SK-N-SH (cell line): ENCODE measurements around the gene G3BP2. TPM values are rescaled to one million over a fixed set of nuclear protein-coding genes. Genes with fewer than 3 reads are reported as not detected.

ENCODE experiments used
- CTCF ChIA-PET: fragments of 300-600, 350-600 bp; formaldehyde crosslinking; extraction: SDS; loops from one replicate; lab custom pipeline; 2021; lab: Yijun Ruan, JAX
- POLR2A ChIA-PET: fragments of 350-600 bp; sonication (Branson Sonifier 250); formaldehyde crosslinking; extraction: SDS; loops from one replicate; lab custom pipeline; 2020; ENCODE audit warnings: antibody characterized with exemption, inconsistent platforms; lab: Yijun Ruan, JAX
- DNase-seq: peaks from one replicate; pipeline ENCODE4 v3.0.0; 2012
- H2AFZ ChIP-seq: fragments of 200-600 bp; sonication (generic); 2 replicates; pipeline ENCODE4 v1.8.1; 2016; ENCODE audit warnings: antibody characterized with exemption, mild to moderate bottlenecking, low read depth
- H3F3A ChIP-seq: fragments of 200-600 bp; sonication (generic); replicated peaks from 2 replicates; pipeline ENCODE3; 2016; ENCODE audit warnings: antibody characterized with exemption, mild to moderate bottlenecking; ENCODE audit not compliant: insufficient read depth
- H3K27ac ChIP-seq, 2 experiments: fragments of 200-500 bp in 1 of 2; fragments of 200-600 bp in 1 of 2; sonication (Bioruptor generic) in 1 of 2; sonication (generic), shearing (Covaris generic) in 1 of 2; 2 replicates each; pipeline versions ENCODE4 v1.5.1 to v1.6.1; 2014 to 2016; ENCODE audit warnings: low read depth in 2 of 2, inconsistent platforms in 1 of 2, low read length in 1 of 2, mild to moderate bottlenecking in 1 of 2, mixed read lengths in 1 of 2
- H3K27me3 ChIP-seq: fragments of 200-600 bp; sonication (generic), shearing (Covaris generic); 2 replicates; pipeline ENCODE4 v1.6.1; 2016; ENCODE audit warnings: mixed run types; ENCODE audit not compliant: insufficient read depth
- H3K36me3 ChIP-seq, 2 experiments: fragments of 200-500 bp in 1 of 2; fragments of 200-600 bp in 1 of 2; sonication (Bioruptor generic) in 1 of 2; sonication (generic) in 1 of 2; replicated peaks in 1 of 2; 2 replicates each; pipeline versions ENCODE3 to v1.5.1; 2014 to 2016; ENCODE audit warnings: low read length in 1 of 2, mild to moderate bottlenecking in 1 of 2; ENCODE audit not compliant: insufficient read depth in 2 of 2, control insufficient read depth in 1 of 2
- H3K4me1 ChIP-seq, 2 experiments: fragments of 200-500 bp in 1 of 2; fragments of 200-600 bp in 1 of 2; sonication (Bioruptor generic) in 1 of 2; sonication (generic), shearing (Covaris generic) in 1 of 2; 2 replicates each; pipeline versions ENCODE4 v1.5.1 to v1.6.1; 2014 to 2016; ENCODE audit warnings: low read depth in 1 of 2, low read length in 1 of 2, mixed run types in 1 of 2; ENCODE audit not compliant: insufficient read depth in 2 of 2, control insufficient read depth in 1 of 2
- H3K4me2 ChIP-seq: fragments of 200-600 bp; sonication (generic), shearing (Covaris generic); 2 replicates; pipeline ENCODE4 v1.6.1; 2017; ENCODE audit warnings: mixed run types
- H3K4me3 ChIP-seq, 2 experiments: fragments of 200-500 bp in 1 of 2; fragments of 200-600 bp in 1 of 2; sonication (Bioruptor generic) in 1 of 2; sonication (generic), shearing (Covaris generic) in 1 of 2; 2 replicates each; pipeline versions ENCODE4 v1.5.1 to v1.8.1; 2014 to 2016; ENCODE audit warnings: low read depth in 2 of 2, inconsistent platforms in 1 of 2, low read length in 1 of 2, mild to moderate bottlenecking in 1 of 2, mixed read lengths in 1 of 2, moderate library complexity in 1 of 2
- H3K79me2 ChIP-seq: fragments of 200-600 bp; sonication (generic); 2 replicates; pipeline ENCODE4 v1.8.1; 2017; ENCODE audit warnings: mild to moderate bottlenecking; ENCODE audit not compliant: insufficient read depth
- H3K9ac ChIP-seq: fragments of 200-600 bp; sonication (generic); 2 replicates; pipeline ENCODE4 v1.6.1; 2017; ENCODE audit warnings: mixed run types
- H3K9me2 ChIP-seq: fragments of 200-600 bp; sonication (generic); 2 replicates; pipeline ENCODE4 v1.6.1; 2017; ENCODE audit warnings: mixed run types
- H3K9me3 ChIP-seq: fragments of 200-600 bp; sonication (generic); 2 replicates; pipeline ENCODE4 v1.6.1; 2017; ENCODE audit warnings: mixed run types, mild to moderate bottlenecking, moderate library complexity
- H4K20me1 ChIP-seq: fragments of 200-600 bp; sonication (generic); 2 replicates; pipeline ENCODE4 v1.6.1; 2017; ENCODE audit warnings: mild to moderate bottlenecking, mixed run types; ENCODE audit not compliant: insufficient read depth
- EZH2phosphoT487 ChIP-seq: fragments of 200-600 bp; sonication (generic); IDR thresholded peaks from 2 replicates; pipeline ENCODE4 v1.6.1; 2017; ENCODE audit warnings: low read depth, mixed run types, mild to moderate bottlenecking, antibody characterized with exemption, moderate library complexity, borderline replicate concordance
- FOSL2 ChIP-seq: IDR thresholded peaks from 2 replicates; pipeline ENCODE4 v1.4.0; 2012; ENCODE audit warnings: low read depth, mild to moderate bottlenecking, moderate library complexity, borderline replicate concordance
- NRF1 ChIP-seq: IDR thresholded peaks from 2 replicates; pipeline ENCODE4 v1.6.1; 2012; ENCODE audit warnings: low read depth, mild to moderate bottlenecking, low read length
- PBX3 ChIP-seq: IDR thresholded peaks from 2 replicates; pipeline ENCODE4; 2012
- RCOR1 ChIP-seq: fragments of 150-350 bp; IDR thresholded peaks from 2 replicates; pipeline ENCODE4 v1.6.1; 2017; ENCODE audit warnings: antibody characterized with exemption, low read length
- REST ChIP-seq: IDR thresholded peaks from 2 replicates; pipeline ENCODE4 v1.6.1; 2012; ENCODE audit warnings: mild to moderate bottlenecking, low read depth, low read length, moderate library complexity
- RFX5 ChIP-seq: IDR thresholded peaks from 2 replicates; pipeline ENCODE4 v1.6.1; 2012; ENCODE audit warnings: mild to moderate bottlenecking, improper control_type of control experiment, low read length
- TCF12 ChIP-seq: IDR thresholded peaks from 2 replicates; pipeline ENCODE4 v1.4.0; 2012
- WGBS: methylation state at CpG from one replicate; pipeline ENCODE4 v1.1.6; 2017; ENCODE audit warnings: low lambda C conversion rate; 5-methylcytosine and 5-hydroxymethylcytosine counted together
- polyA plus RNA-seq, 3 experiments: library from polyadenylated mRNA; depleted of rRNA; stranded (reverse); fragments of >200 nt; gene quantifications; 2 replicates each; pipeline ENCODE4 v1.2.3, GENCODE V29; 2012

The G3BP2 gene
- polyA plus RNA-seq, 1 of the 3 experiments (the other 2 are of a cell fraction): 35.9 TPM

- Histone ChIP-seq H2AFZ (no peak overlapping the region), H3K27me3 (no peaks in the 10 kb centered on the region), H3K9me3 (no peaks in the 10 kb centered on the region), H3K36me3 (no peaks in the 10 kb centered on the region), H3K4me1 (no peaks in the 10 kb centered on the region), H4K20me1 (no peaks in the 10 kb centered on the region), H3F3A (no peaks in the 10 kb centered on the region), H3K9ac (no peak overlapping the region), H3K4me2 (no peak overlapping the region), H3K9me2 (no peaks in the 10 kb centered on the region), H3K4me3 (no peak overlapping the region), H3K27ac (no peak overlapping the region), H3K79me2 (no peaks in the 10 kb centered on the region)
- POLR2A ChIA-PET: no interaction called here
- 90% methylated on average over 4 of the region's 4 CpGs for WGBS
- DNase-seq: no peak
- CTCF ChIA-PET: no interaction called here
- TF ChIP-seq TCF12: no peak
- no peak for TF ChIP-seq PBX3
- TF ChIP-seq NRF1: no peak
- TF ChIP-seq REST: no peak
- no peak for TF ChIP-seq EZH2phosphoT487
- TF ChIP-seq RFX5: no peak
- TF ChIP-seq RCOR1: no peak
Observed at GRCh38 chr4:75599647-75600046, 73.6 kb downstream of the G3BP2 start.

GRCh38 chr4:75598390-75598789 lies 74.8 kb downstream of the G3BP2 start:
- no peak overlapping the region for H3K27ac ChIP-seq
- no peaks in the 10 kb centered on the region for H3F3A ChIP-seq
- no peaks in the 10 kb centered on the region for H3K4me1 ChIP-seq
- 79% methylated on average over 3 of the region's 3 CpGs for WGBS
- no peak overlapping the region for H3K4me3 ChIP-seq
- H4K20me1 ChIP-seq: no peaks in the 10 kb centered on the region
- no peaks in the 10 kb centered on the region for H3K9me2 ChIP-seq
- 0 out of 2 replicates have a peak, but pooled peaks have one; percentile 18 for TF ChIP-seq FOSL2
- no peak for TF ChIP-seq NRF1
- no peak for TF ChIP-seq REST
- no peak overlapping the region for H2AFZ ChIP-seq
- ChIA-PET POLR2A (no interaction called here), CTCF (no interaction called here)
- H3K79me2 ChIP-seq: no peaks in the 10 kb centered on the region
- no peaks in the 10 kb centered on the region for H3K27me3 ChIP-seq
- H3K4me2 ChIP-seq: no peak overlapping the region
- no peaks in the 10 kb centered on the region for H3K9me3 ChIP-seq
- no peaks in the 10 kb centered on the region for H3K36me3 ChIP-seq
- no peak overlapping the region for H3K9ac ChIP-seq
- no peak for DNase-seq
